ENCODE data around the gene MACF1. TPM values are rescaled to one million over a fixed set of nuclear protein-coding genes. Genes with fewer than 3 reads are reported as not detected.

Gene MACF1
- total RNA-seq, 1 experiment from 2014 or later, result 190 TPM

DNA sequence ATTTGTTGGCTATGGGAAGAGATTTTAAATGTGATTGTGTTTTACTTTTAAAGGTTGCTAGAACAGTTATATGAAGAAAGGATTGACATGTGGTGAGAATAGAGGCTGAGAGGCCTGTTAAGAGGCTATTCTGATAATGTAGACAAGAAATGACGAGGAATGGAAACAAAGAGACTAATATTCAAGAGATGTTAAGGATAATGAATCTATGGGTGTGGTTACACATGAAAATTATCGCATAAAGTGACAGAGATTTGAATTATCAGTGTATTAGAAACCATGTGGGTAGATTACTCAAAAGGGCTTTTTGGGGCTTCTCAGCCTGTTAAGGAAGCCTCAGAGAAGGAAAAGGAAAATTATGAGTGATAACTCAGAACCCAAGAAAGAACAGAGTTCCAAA, 120.4 kb downstream of the MACF1 start:
- WGBS (ENCODE audit: extremely low coverage, insufficient read length, low lambda C conversion rate), result no CpG with 5 or more reads among the region's 2 CpGs

More for the DNA sequence above, 120.4 kb downstream of the MACF1 start:
- Histone ChIP-seq H2BK120ac (ENCODE audit: low read depth, low read length, poor library complexity, severe bottlenecking) (no peak overlapping the region), H4K20me1 (ENCODE audit: control insufficient read depth, insufficient read depth, insufficient read length) (no peaks in the 10 kb centered on the region), H4K5ac (ENCODE audit: insufficient read length, low read depth, low read length) (no peak overlapping the region), H3K4ac (ENCODE audit: low read depth, low read length) (no peak overlapping the region), H2AFZ (ENCODE audit: low read length) (no peak overlapping the region), H3K27me3 (ENCODE audit: insufficient read depth, low read length) (no peaks in the 10 kb centered on the region), H3K27ac (ENCODE audit: insufficient read length, low read depth, low read length) (no peak overlapping the region), H3K23ac (ENCODE audit: insufficient read length, low read depth, low read length) (no peak overlapping the region), H2BK5ac (ENCODE audit: insufficient read length, low read length) (no peak overlapping the region), H3K18ac (ENCODE audit: insufficient read length, low read depth, low read length) (no peak overlapping the region), H4K91ac (ENCODE audit: insufficient read length, low read depth, low read length) (no peak overlapping the region), H3K9ac (ENCODE audit: extremely low read depth, insufficient read length, low read length) (no peak overlapping the region), H3K4me2 (ENCODE audit: insufficient read depth, insufficient read length, low read length) (no peak overlapping the region), H3K4me1 (ENCODE audit: insufficient read depth, low read length) (no peaks in the 10 kb centered on the region), H3K79me2 (ENCODE audit: insufficient read depth, low read length) (no peaks in the 10 kb centered on the region), H3K79me1 (ENCODE audit: insufficient read depth, low read depth, low read length, poor library complexity, severe bottlenecking) (no peaks in the 10 kb centered on the region), H2BK20ac (ENCODE audit: low read depth, low read length, poor library complexity, severe bottlenecking) (no peak overlapping the region), H2BK12ac (ENCODE audit: insufficient read length, low read depth, low read length) (no peak overlapping the region), H4K8ac (replicated peaks; ENCODE audit: insufficient read length, low read depth, low read length) (no peak overlapping the region), H3K9me3 (ENCODE audit: control insufficient read depth, low read depth, low read length) (no peaks in the 10 kb centered on the region), H2AK5ac (ENCODE audit: insufficient read length, low read length) (no peak overlapping the region), H3T11ph (ENCODE audit: low read length) (no peak overlapping the region), H3K14ac (ENCODE audit: insufficient read depth, low read length) (no peak overlapping the region), H3K23me2 (ENCODE audit: insufficient read length, low read depth, low read length, poor library complexity, severe bottlenecking) (no peaks in the 10 kb centered on the region), H3K56ac (ENCODE audit: insufficient read length, low read depth, low read length) (no peak overlapping the region), H2BK15ac (ENCODE audit: low read depth, low read length) (no peak overlapping the region)
- H3K27ac Mint-ChIP-seq, result no peak overlapping the region
- H3K4me3 Mint-ChIP-seq, result no peak overlapping the region
- H3K4me1 Mint-ChIP-seq, result no peaks in the 10 kb centered on the region
- H3K9me3 Mint-ChIP-seq, result no peaks in the 10 kb centered on the region
- H3K27me3 Mint-ChIP-seq (ENCODE audit: low read depth), result no peaks in the 10 kb centered on the region
- TF ChIP-seq, protein P1, sequence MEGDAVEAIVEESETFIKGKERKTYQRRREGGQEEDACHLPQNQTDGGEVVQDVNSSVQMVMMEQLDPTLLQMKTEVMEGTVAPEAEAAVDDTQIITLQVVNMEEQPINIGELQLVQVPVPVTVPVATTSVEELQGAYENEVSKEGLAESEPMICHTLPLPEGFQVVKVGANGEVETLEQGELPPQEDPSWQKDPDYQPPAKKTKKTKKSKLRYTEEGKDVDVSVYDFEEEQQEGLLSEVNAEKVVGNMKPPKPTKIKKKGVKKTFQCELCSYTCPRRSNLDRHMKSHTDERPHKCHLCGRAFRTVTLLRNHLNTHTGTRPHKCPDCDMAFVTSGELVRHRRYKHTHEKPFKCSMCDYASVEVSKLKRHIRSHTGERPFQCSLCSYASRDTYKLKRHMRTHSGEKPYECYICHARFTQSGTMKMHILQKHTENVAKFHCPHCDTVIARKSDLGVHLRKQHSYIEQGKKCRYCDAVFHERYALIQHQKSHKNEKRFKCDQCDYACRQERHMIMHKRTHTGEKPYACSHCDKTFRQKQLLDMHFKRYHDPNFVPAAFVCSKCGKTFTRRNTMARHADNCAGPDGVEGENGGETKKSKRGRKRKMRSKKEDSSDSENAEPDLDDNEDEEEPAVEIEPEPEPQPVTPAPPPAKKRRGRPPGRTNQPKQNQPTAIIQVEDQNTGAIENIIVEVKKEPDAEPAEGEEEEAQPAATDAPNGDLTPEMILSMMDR (conservative IDR thresholded peaks at IDR 0.05), result no peak
- no peak for DNase-seq
- peaks cover 16 to 51% (median 40%) of the 10 kb centered on the region in 3 experiments; a peak in 6 of 7 replicates for H3K36me3 Mint-ChIP-seq (ENCODE audit: insufficient read depth in 1 of 3, low read depth in 3 of 3)
